ENCODE results near the gene MAP3K2.
"Not testable (repeated sequence)": the region's sequence is repeated elsewhere in the genome, so short reads cannot be mapped to it uniquely, and the experiment has no call there.

MAP3K2 gene

GRCh38 chr2:127379712-127380355 lies 7.9 kb downstream of the MAP3K2 start:
- DNase-seq (ENCODE audit: low spot score): no peak

GRCh38 chr2:127378720-127379119 lies 9.1 kb downstream of the MAP3K2 start:
- DNase-seq (ENCODE audit: low spot score): no peak

GRCh38 chr2:127377262-127377661 lies 10.5 kb downstream of the MAP3K2 start:
- no peak for DNase-seq (ENCODE audit: low spot score)

GRCh38 chr2:127376257-127376656 lies 11.5 kb downstream of the MAP3K2 start:
- DNase-seq (ENCODE audit: low spot score): no peak

- no peak for DNase-seq (ENCODE audit: low spot score)
Observed at GRCh38 chr2:127373362-127374083, 14.3 kb downstream of the MAP3K2 start.

- no peak for DNase-seq (ENCODE audit: low spot score)
Observed at GRCh38 chr2:127371037-127371436, 16.7 kb downstream of the MAP3K2 start.

- no peak for DNase-seq (ENCODE audit: low spot score)
Observed at GRCh38 chr2:127370010-127370409, 17.8 kb downstream of the MAP3K2 start.

- DNase-seq (ENCODE audit: low spot score): no peak
Observed at GRCh38 chr2:127365211-127365643, 22.5 kb downstream of the MAP3K2 start.

GRCh38 chr2:127362971-127363370 lies 24.8 kb downstream of the MAP3K2 start:
- no peak for DNase-seq (ENCODE audit: low spot score)

- DNase-seq (ENCODE audit: low spot score): no peak
Observed at GRCh38 chr2:127361929-127362885, 25.6 kb downstream of the MAP3K2 start.

GRCh38 chr2:127360242-127360641 lies 27.5 kb downstream of the MAP3K2 start:
- no peak for DNase-seq (ENCODE audit: low spot score)

GRCh38 chr2:127359520-127359919 lies 28.3 kb downstream of the MAP3K2 start:
- DNase-seq (ENCODE audit: low spot score): no peak

GRCh38 chr2:127358971-127359370 lies 28.8 kb downstream of the MAP3K2 start:
- DNase-seq (ENCODE audit: low spot score): no peak

- DNase-seq (ENCODE audit: low spot score): no peak
Observed at GRCh38 chr2:127358044-127358443, 29.7 kb downstream of the MAP3K2 start.

- no peak for DNase-seq (ENCODE audit: low spot score)
Observed at GRCh38 chr2:127357591-127357990, 30.2 kb downstream of the MAP3K2 start.

GRCh38 chr2:127356531-127356930 lies 31.2 kb downstream of the MAP3K2 start:
- no peak for DNase-seq (ENCODE audit: low spot score)

GRCh38 chr2:127355407-127356008 lies 32.3 kb downstream of the MAP3K2 start:
- DNase-seq (ENCODE audit: low spot score): no peak

- DNase-seq (ENCODE audit: low spot score): not testable (repeated sequence)
Observed at GRCh38 chr2:127353873-127354676, 33.7 kb downstream of the MAP3K2 start.

GRCh38 chr2:127353223-127353622 lies 34.6 kb downstream of the MAP3K2 start:
- DNase-seq (ENCODE audit: low spot score): not testable (repeated sequence)

GRCh38 chr2:127351603-127352002 lies 36.2 kb downstream of the MAP3K2 start:
- DNase-seq (ENCODE audit: low spot score): no peak

GRCh38 chr2:127348426-127349000 lies 39.3 kb downstream of the MAP3K2 start:
- no peak for DNase-seq (ENCODE audit: low spot score)
